Fibroblast of lung (primary cell): ENCODE measurements around the gene UROC1.

ENCODE experiments used
- CTCF ChIP-seq, 2 donors: IDR thresholded peaks in 1 of 2; conservative IDR thresholded peaks in 1 of 2; 1 replicate in 1 of 2; 2 replicates in 1 of 2; pipeline ENCODE4 v1.5.1; 2011 to 2012; ENCODE audit warnings: low read length in 2 of 2, control low read depth in 1 of 2, inconsistent platforms in 1 of 2, low read depth in 1 of 2, mild to moderate bottlenecking in 1 of 2
- EZH2 ChIP-seq: IDR thresholded peaks from 2 replicates; pipeline ENCODE4 v1.5.1; 2012; ENCODE audit warnings: low read length, control low read depth, mild to moderate bottlenecking; ENCODE audit errors: missing control alignments

GRCh38 chr3:126533506-126533905, 15.9 kb upstream of the UROC1 start:
- TF ChIP-seq CTCF (conservative IDR thresholded peaks at IDR 0.05 in 1 of 2, IDR thresholded peaks at IDR 0.05 in 1 of 2; ENCODE audit: low read depth in 1 of 2, low read length in 2 of 2) (no peak), EZH2 (no peak)
